OCI-LY3 (cell line): ENCODE results near the gene RAD51.

ENCODE experiments used
- EZH2phosphoT487 ChIP-seq: fragments of 200-600 bp; shearing (Covaris generic); IDR thresholded peaks from 2 replicates; pipeline ENCODE4 v1.6.1; 2018; ENCODE audit warnings: antibody characterized with exemption, mixed run types, low read depth
- TF ChIP-seq, protein P1 (sequence below): fragments of 200-600, 300-600 bp; sonication (generic); IDR thresholded peaks from 2 replicates; pipeline ENCODE4 v1.5.1; 2014; ENCODE audit warnings: antibody characterized with exemption, low read length, low read depth

GRCh38 chr15:40755812-40756208 lies 60.8 kb downstream of the RAD51 start:
- TF ChIP-seq, protein P1, sequence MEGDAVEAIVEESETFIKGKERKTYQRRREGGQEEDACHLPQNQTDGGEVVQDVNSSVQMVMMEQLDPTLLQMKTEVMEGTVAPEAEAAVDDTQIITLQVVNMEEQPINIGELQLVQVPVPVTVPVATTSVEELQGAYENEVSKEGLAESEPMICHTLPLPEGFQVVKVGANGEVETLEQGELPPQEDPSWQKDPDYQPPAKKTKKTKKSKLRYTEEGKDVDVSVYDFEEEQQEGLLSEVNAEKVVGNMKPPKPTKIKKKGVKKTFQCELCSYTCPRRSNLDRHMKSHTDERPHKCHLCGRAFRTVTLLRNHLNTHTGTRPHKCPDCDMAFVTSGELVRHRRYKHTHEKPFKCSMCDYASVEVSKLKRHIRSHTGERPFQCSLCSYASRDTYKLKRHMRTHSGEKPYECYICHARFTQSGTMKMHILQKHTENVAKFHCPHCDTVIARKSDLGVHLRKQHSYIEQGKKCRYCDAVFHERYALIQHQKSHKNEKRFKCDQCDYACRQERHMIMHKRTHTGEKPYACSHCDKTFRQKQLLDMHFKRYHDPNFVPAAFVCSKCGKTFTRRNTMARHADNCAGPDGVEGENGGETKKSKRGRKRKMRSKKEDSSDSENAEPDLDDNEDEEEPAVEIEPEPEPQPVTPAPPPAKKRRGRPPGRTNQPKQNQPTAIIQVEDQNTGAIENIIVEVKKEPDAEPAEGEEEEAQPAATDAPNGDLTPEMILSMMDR = no peak
- no peak for TF ChIP-seq EZH2phosphoT487
